Activated naive CD8-positive, alpha-beta T cell treated with anti-CD3 and anti-CD28 coated beads for 36 hours (primary cell): ENCODE results near the gene CD34. TPM values are rescaled to one million over a fixed set of nuclear protein-coding genes. Genes with fewer than 3 reads are reported as not detected.

Source experiments
- DNase-seq: peaks from one replicate; pipeline ENCODE4 v3.0.0; 2021
- H3K27ac Mint-ChIP-seq: one replicate; pipeline ENCODE4 v1.8.0; 2022; ENCODE audit warnings: mild to moderate bottlenecking, moderate library complexity, mixed read lengths
- H3K27me3 Mint-ChIP-seq: one replicate; pipeline ENCODE4 v1.8.0; 2022; ENCODE audit warnings: mild to moderate bottlenecking, mixed read lengths
- H3K36me3 Mint-ChIP-seq: one replicate; pipeline ENCODE4 v1.8.0; 2021; ENCODE audit warnings: mild to moderate bottlenecking, mixed read lengths
- H3K4me1 Mint-ChIP-seq: one replicate; pipeline ENCODE4 v1.8.0; 2021; ENCODE audit warnings: mixed read lengths
- H3K4me3 Mint-ChIP-seq: one replicate; pipeline ENCODE4 v1.8.0; 2022; ENCODE audit warnings: mild to moderate bottlenecking, moderate library complexity, mixed read lengths
- H3K9me3 Mint-ChIP-seq: one replicate; pipeline ENCODE4 v1.8.0; 2022; ENCODE audit warnings: mixed read lengths
- total RNA-seq, 2 experiments: library from RNA; stranded (reverse); gene quantifications; one replicate each; pipeline ENCODE4 v1.2.3, GENCODE V29; 2021

Gene CD34
- total RNA-seq, 2 experiments from 2014 or later: 0.02 TPM; not detected in 1

GRCh38 chr1:207835958-207836357, 75.0 kb downstream of the CD34 start:
- no peak overlapping the region for H3K4me3 Mint-ChIP-seq
- H3K36me3 Mint-ChIP-seq: peaks cover 35% of the 10 kb centered on the region
- peaks cover 3% of the 10 kb centered on the region for H3K9me3 Mint-ChIP-seq
- no peak overlapping the region for H3K27ac Mint-ChIP-seq
- peaks cover 77% of the 10 kb centered on the region for H3K4me1 Mint-ChIP-seq
- H3K27me3 Mint-ChIP-seq: no peaks in the 10 kb centered on the region
- no peak for DNase-seq

- peaks cover 3% of the 10 kb centered on the region for H3K9me3 Mint-ChIP-seq
- no peak for DNase-seq
- peak overlapping the region; percentile 2 for H3K27ac Mint-ChIP-seq
- no peaks in the 10 kb centered on the region for H3K27me3 Mint-ChIP-seq
- peaks cover 87% of the 10 kb centered on the region for H3K4me1 Mint-ChIP-seq
- H3K36me3 Mint-ChIP-seq: peaks cover 34% of the 10 kb centered on the region
- no peak overlapping the region for H3K4me3 Mint-ChIP-seq
Observed at GRCh38 chr1:207833956-207834660, 76.8 kb downstream of the CD34 start.

- no peak for DNase-seq
Observed at GRCh38 chr1:207833381-207833780, 77.5 kb downstream of the CD34 start.

GRCh38 chr1:207832796-207833195, 78.1 kb downstream of the CD34 start:
- Mint-ChIP-seq H3K27ac (peak overlapping the region; percentile 96), H3K9me3 (no peaks in the 10 kb centered on the region), H3K36me3 (peaks cover 29% of the 10 kb centered on the region), H3K4me3 (peak overlapping the region; percentile 75), H3K27me3 (no peaks in the 10 kb centered on the region), H3K4me1 (peaks cover 88% of the 10 kb centered on the region)
- no peak for DNase-seq

More at GRCh38 chr1:207833381-207833780, 77.5 kb downstream of the CD34 start:
- Mint-ChIP-seq H3K36me3 (peaks cover 29% of the 10 kb centered on the region), H3K4me1 (peaks cover 87% of the 10 kb centered on the region), H3K9me3 (no peaks in the 10 kb centered on the region), H3K27ac (peak overlapping the region; percentile 96), H3K4me3 (no peak overlapping the region), H3K27me3 (no peaks in the 10 kb centered on the region)

- H3K27me3 Mint-ChIP-seq: no peaks in the 10 kb centered on the region
- H3K36me3 Mint-ChIP-seq: peaks cover 24% of the 10 kb centered on the region
- H3K9me3 Mint-ChIP-seq: no peaks in the 10 kb centered on the region
- DNase-seq: peak; percentile 56
- peaks cover 84% of the 10 kb centered on the region for H3K4me1 Mint-ChIP-seq
- peak overlapping the region; percentile 96 for H3K27ac Mint-ChIP-seq
- H3K4me3 Mint-ChIP-seq: peak overlapping the region; percentile 75
Observed at GRCh38 chr1:207831517-207832327, 79.2 kb downstream of the CD34 start.

Other genes starting within 250 kb of the CD34 start
- 10 to 100 TPM; 75.0 to 80.2 TPM for gene CD46, start 159.1 kb downstream of the CD34 start, total RNA-seq